GM12878 (cell line): ENCODE results near the gene ANO6. TPM values are rescaled to one million over a fixed set of nuclear protein-coding genes. Genes with fewer than 3 reads are reported as not detected.

Experiments
- ATAC-seq: fragments of 200-7000 bp; cut with Tn5 transposase; 3 replicates; pipeline ENCODE4 v1.9.1; 2020; ENCODE audit warnings: mild to moderate bottlenecking, moderate library complexity
- BruUV-seq: library from RNA; stranded (reverse); fragments of 400-500 nt; replicated peaks from 2 replicates; lab custom pipeline; 2021; lab: Mats Ljungman, UMichigan
- CTCF ChIA-PET: fragments of 300-600 bp; sonication (Branson Sonifier 250); formaldehyde crosslinking; extraction: SDS; loops from one replicate; lab custom pipeline; 2021; ENCODE audit warnings: inconsistent platforms; lab: Yijun Ruan, JAX
- POLR2A ChIA-PET: fragments of 350-600 bp; formaldehyde crosslinking; extraction: SDS; loops from one replicate; lab custom pipeline; 2021; ENCODE audit warnings: inconsistent platforms; lab: Charles Lee
- RAD21 ChIA-PET: fragments of 300-600 bp; sonication (Branson Sonifier 250); formaldehyde crosslinking; loops from one replicate; lab custom pipeline; 2023; ENCODE audit warnings: antibody characterized with exemption; ENCODE audit not compliant: unreplicated experiment; lab: Charles Lee
- SMC1A ChIA-PET: fragments of 300-600 bp; sonication (Branson Sonifier 250); formaldehyde crosslinking; loops from one replicate; lab custom pipeline; 2023; ENCODE audit not compliant: unreplicated experiment, uncharacterized antibody; lab: Charles Lee
- DNase-seq: peaks from one replicate; pipeline ENCODE4 v3.0.0-alpha.2; 2011; ENCODE audit warnings: low read depth, low spot score
- FAIRE-seq: peaks from 3 replicates; lab custom pipeline; 2011; peaks lifted over from hg19 to GRCh38; lab: Jason Lieb, UNC
- H2AFZ ChIP-seq: 2 replicates; pipeline ENCODE4 v1.6.0; 2011; ENCODE audit warnings: low read depth, low read length, control low read depth; ENCODE audit not compliant: control insufficient read depth
- H3K27ac ChIP-seq: 2 replicates; pipeline ENCODE4 v1.5.1; 2011; ENCODE audit warnings: control low read depth; ENCODE audit not compliant: control insufficient read depth, insufficient read depth
- H3K27me3 ChIP-seq, 2 experiments: replicated peaks in 1 of 2; 2 replicates each; pipeline versions ENCODE4 v1.6.0 to v1.6.1; 2011; ENCODE audit warnings: low read length in 1 of 2; ENCODE audit not compliant: control insufficient read depth in 2 of 2, insufficient read depth in 2 of 2
- H3K36me3 ChIP-seq, 2 experiments: 2 replicates each; pipeline ENCODE4 v1.5.1; 2011; ENCODE audit warnings: low read length in 1 of 2; ENCODE audit not compliant: control insufficient read depth in 2 of 2, insufficient read depth in 2 of 2
- H3K4me1 ChIP-seq: 2 replicates; pipeline ENCODE4 v1.6.1; 2011; ENCODE audit warnings: mild to moderate bottlenecking, low read length, moderate library complexity, mixed read lengths; ENCODE audit not compliant: control insufficient read depth, insufficient read depth
- H3K4me2 ChIP-seq: 2 replicates; pipeline ENCODE4 v1.6.0; 2011; ENCODE audit warnings: control low read depth; ENCODE audit not compliant: control insufficient read depth, insufficient read depth
- H3K4me3 ChIP-seq: fragments of 200-600 bp; sonication (generic); 2 replicates; pipeline ENCODE4 v1.5.1; 2016
- H3K79me2 ChIP-seq: 2 replicates; pipeline ENCODE4 v1.6.0; 2011; ENCODE audit warnings: low read length; ENCODE audit not compliant: control insufficient read depth, insufficient read depth
- H3K9ac ChIP-seq: 2 replicates; pipeline ENCODE4 v1.8.0; 2011; ENCODE audit warnings: low read length, control low read depth, mixed read lengths; ENCODE audit not compliant: control insufficient read depth, insufficient read depth
- H3K9me3 ChIP-seq: replicated peaks from 3 replicates; pipeline ENCODE4 v1.5.1; 2011; ENCODE audit warnings: mild to moderate bottlenecking, low read length; ENCODE audit not compliant: control insufficient read depth, insufficient read depth
- H4K20me1 ChIP-seq: 2 replicates; pipeline ENCODE4 v1.6.0; 2011; ENCODE audit not compliant: control insufficient read depth, insufficient read depth
- IKZF2 ChIP-seq, 2 experiments: fragments of 450-650 bp; IDR thresholded peaks; 2 replicates each; pipeline ENCODE4 v1.6.1; 2017; ENCODE audit warnings: mild to moderate bottlenecking in 2 of 2, moderate library complexity in 2 of 2
- MYC ChIP-seq: IDR thresholded peaks from 2 replicates; pipeline ENCODE4 v1.6.1; 2011; ENCODE audit warnings: mild to moderate bottlenecking, low read length, moderate library complexity, inconsistent platforms; ENCODE audit not compliant: insufficient read depth, insufficient replicate concordance, insufficient read length, severe bottlenecking
- PAX8 ChIP-seq: fragments of 450-650 bp; IDR thresholded peaks from 2 replicates; pipeline ENCODE4 v1.6.1; 2017; ENCODE audit warnings: mild to moderate bottlenecking, moderate library complexity
- PML ChIP-seq: IDR thresholded peaks from 2 replicates; pipeline ENCODE4 v1.6.1; 2012; ENCODE audit warnings: low read length, inconsistent platforms
- RFX5 ChIP-seq: IDR thresholded peaks from 2 replicates; pipeline ENCODE4 v1.6.1; 2011; ENCODE audit warnings: low read depth, low read length, improper control_type of control experiment
- SIN3A ChIP-seq: IDR thresholded peaks from 2 replicates; pipeline ENCODE4 v1.6.1; 2012; ENCODE audit warnings: low read depth, low read length, improper control_type of control experiment
- SIX5 ChIP-seq: IDR thresholded peaks from 2 replicates; pipeline ENCODE4 v1.6.1; 2011; ENCODE audit warnings: mild to moderate bottlenecking, low read depth, low read length, moderate library complexity; ENCODE audit not compliant: severe bottlenecking
- SUZ12 ChIP-seq: fragments of 200-600 bp; sonication (generic); IDR thresholded peaks from one replicate; pipeline ENCODE4 v1.6.1; 2018; ENCODE audit warnings: antibody characterized with exemption, mild to moderate bottlenecking; ENCODE audit not compliant: unreplicated experiment
- WGBS: methylation state at CpG from one replicate; pipeline ENCODE4 v1.1.6; 2016; ENCODE audit warnings: low lambda C conversion rate; ENCODE audit not compliant: insufficient replicate concordance, insufficient coverage; ENCODE audit errors: missing lambda C conversion rate; 5-methylcytosine and 5-hydroxymethylcytosine counted together
- in situ Hi-C: fragments of 300-500 bp; cut with MboI; formaldehyde crosslinking; loops from 9 replicates; pipeline ENCODE4 v1.14.3; 2018; ENCODE audit warnings: mixed read lengths
- intact Hi-C: fragments of 100-400 bp; cut with micrococcal nuclease; formaldehyde crosslinking; loops from one replicate; pipeline ENCODE4 v1.14.2; 2022; ENCODE audit not compliant: unreplicated experiment
- polyA plus RNA-seq, 11 experiments: library from polyadenylated mRNA; depleted of rRNA in 4 of 11; unstranded in 6 of 11; stranded (reverse) in 5 of 11; fragments of >200 nt; fragmentation: Nextera tagmentation in 4 of 11; fragmentation: Illumina TruSeq in 1 of 11; extraction: Ambion mirVana in 4 of 11; extraction: Trizol in 1 of 11; gene quantifications; 1 replicate in 1 of 11; 2 replicates in 10 of 11; pipeline versions ENCODE4 v1.2.1 to v1.2.3, GENCODE V29; 2011 to 2016; ENCODE audit warnings: inconsistent platforms in 2 of 11, missing spikeins in 2 of 11, low read depth in 1 of 11
- total RNA-seq, 4 experiments: library from RNA; depleted of rRNA in 3 of 4; stranded (reverse); fragments of >200 nt in 3 of 4; fragmentation: Illumina TruSeq in 1 of 4; extraction: Trizol in 1 of 4; gene quantifications; 2 replicates each; pipeline versions ENCODE4 v1.2.1 to v1.2.3, GENCODE V29; 2013 to 2021
- TF ChIP-seq, protein P1 (sequence below): fragments of 450-650 bp; conservative IDR thresholded peaks from 2 replicates; pipeline ENCODE4 v1.6.1; 2017; ENCODE audit warnings: mild to moderate bottlenecking, moderate library complexity
- TF ChIP-seq, protein P2 (sequence below): fragments of 450-650 bp; IDR thresholded peaks from 2 replicates; pipeline ENCODE4 v1.6.1; 2017; ENCODE audit warnings: low read depth, mild to moderate bottlenecking, moderate library complexity
- TF ChIP-seq, protein P3 (sequence below): fragments of 450-650 bp; IDR thresholded peaks from 2 replicates; pipeline ENCODE4 v1.6.1; 2016; ENCODE audit warnings: mild to moderate bottlenecking, moderate library complexity, borderline replicate concordance

ANO6 gene
- total and polyA plus RNA-seq, 10 of the 15 experiments (the other 5 are each of a cell fraction or from before 2014, with no cell fraction given) = 4.6 to 30.3 (median 26.0) TPM

DNA sequence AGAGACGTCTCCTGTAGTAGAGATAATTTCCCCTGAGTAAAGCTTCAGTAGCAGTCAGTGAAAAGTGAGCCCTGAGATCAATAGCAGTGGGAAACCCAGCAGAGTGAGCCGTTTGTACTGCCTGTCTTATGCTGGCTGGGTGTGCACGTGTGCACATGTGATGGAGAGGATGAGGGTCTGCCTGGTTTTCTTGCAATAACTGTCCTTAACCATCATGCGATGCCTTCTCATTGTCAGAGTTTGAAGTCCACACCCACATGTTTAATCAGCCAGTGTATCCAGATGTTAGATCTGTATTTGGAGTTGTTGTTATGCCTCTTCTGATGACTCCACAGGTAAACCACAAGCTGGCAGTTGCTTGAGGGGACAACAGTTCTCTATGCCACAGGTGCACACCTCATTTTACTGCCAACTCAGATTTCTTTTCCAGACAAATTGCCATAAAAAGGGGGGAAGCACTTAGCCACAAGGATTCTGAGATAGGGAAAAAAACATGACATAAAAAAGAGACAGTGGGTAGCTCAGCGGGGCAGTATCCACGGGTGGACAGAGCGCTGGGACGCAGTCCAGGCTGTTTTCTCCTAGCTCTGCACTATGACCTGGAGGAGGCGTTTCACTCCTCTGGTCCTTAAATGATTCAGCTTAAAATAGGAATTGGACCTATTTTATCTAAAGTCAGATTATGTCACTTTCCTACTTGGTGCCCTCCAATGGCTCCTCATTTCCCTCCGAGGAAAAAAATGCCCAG lies 192.3 kb downstream of the ANO6 start (continued):
- TF ChIP-seq RFX5 (no peak), PAX8 (no peak), IKZF2 (IDR thresholded peaks at IDR 0.05) (no peak), SUZ12 (no peak), SIX5 (no peak), PML (no peak)
- TF ChIP-seq, protein P1, sequence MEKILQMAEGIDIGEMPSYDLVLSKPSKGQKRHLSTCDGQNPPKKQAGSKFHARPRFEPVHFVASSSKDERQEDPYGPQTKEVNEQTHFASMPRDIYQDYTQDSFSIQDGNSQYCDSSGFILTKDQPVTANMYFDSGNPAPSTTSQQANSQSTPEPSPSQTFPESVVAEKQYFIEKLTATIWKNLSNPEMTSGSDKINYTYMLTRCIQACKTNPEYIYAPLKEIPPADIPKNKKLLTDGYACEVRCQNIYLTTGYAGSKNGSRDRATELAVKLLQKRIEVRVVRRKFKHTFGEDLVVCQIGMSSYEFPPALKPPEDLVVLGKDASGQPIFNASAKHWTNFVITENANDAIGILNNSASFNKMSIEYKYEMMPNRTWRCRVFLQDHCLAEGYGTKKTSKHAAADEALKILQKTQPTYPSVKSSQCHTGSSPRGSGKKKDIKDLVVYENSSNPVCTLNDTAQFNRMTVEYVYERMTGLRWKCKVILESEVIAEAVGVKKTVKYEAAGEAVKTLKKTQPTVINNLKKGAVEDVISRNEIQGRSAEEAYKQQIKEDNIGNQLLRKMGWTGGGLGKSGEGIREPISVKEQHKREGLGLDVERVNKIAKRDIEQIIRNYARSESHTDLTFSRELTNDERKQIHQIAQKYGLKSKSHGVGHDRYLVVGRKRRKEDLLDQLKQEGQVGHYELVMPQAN = no peak
- TF ChIP-seq, protein P2, sequence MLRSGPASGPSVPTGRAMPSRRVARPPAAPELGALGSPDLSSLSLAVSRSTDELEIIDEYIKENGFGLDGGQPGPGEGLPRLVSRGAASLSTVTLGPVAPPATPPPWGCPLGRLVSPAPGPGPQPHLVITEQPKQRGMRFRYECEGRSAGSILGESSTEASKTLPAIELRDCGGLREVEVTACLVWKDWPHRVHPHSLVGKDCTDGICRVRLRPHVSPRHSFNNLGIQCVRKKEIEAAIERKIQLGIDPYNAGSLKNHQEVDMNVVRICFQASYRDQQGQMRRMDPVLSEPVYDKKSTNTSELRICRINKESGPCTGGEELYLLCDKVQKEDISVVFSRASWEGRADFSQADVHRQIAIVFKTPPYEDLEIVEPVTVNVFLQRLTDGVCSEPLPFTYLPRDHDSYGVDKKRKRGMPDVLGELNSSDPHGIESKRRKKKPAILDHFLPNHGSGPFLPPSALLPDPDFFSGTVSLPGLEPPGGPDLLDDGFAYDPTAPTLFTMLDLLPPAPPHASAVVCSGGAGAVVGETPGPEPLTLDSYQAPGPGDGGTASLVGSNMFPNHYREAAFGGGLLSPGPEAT = no peak

- H3K27ac ChIP-seq = no peak overlapping the region
- no peaks in the 10 kb centered on the region for H3K9me3 ChIP-seq
- no peak overlapping the region for H3K4me2 ChIP-seq
- ATAC-seq (no peak), DNase-seq (no peak), FAIRE-seq (no peak)
- no peak overlapping the region for H2AFZ ChIP-seq
- H3K4me1 ChIP-seq = no peaks in the 10 kb centered on the region
- no TSS peak for BruUV-seq
- POLR2A ChIA-PET = no interaction called here
- CTCF ChIA-PET = no interaction called here
- no peak overlapping the region for H3K9ac ChIP-seq
- no peak for TF ChIP-seq MYC
- TF ChIP-seq SIN3A = no peak
- TF ChIP-seq, protein P3, sequence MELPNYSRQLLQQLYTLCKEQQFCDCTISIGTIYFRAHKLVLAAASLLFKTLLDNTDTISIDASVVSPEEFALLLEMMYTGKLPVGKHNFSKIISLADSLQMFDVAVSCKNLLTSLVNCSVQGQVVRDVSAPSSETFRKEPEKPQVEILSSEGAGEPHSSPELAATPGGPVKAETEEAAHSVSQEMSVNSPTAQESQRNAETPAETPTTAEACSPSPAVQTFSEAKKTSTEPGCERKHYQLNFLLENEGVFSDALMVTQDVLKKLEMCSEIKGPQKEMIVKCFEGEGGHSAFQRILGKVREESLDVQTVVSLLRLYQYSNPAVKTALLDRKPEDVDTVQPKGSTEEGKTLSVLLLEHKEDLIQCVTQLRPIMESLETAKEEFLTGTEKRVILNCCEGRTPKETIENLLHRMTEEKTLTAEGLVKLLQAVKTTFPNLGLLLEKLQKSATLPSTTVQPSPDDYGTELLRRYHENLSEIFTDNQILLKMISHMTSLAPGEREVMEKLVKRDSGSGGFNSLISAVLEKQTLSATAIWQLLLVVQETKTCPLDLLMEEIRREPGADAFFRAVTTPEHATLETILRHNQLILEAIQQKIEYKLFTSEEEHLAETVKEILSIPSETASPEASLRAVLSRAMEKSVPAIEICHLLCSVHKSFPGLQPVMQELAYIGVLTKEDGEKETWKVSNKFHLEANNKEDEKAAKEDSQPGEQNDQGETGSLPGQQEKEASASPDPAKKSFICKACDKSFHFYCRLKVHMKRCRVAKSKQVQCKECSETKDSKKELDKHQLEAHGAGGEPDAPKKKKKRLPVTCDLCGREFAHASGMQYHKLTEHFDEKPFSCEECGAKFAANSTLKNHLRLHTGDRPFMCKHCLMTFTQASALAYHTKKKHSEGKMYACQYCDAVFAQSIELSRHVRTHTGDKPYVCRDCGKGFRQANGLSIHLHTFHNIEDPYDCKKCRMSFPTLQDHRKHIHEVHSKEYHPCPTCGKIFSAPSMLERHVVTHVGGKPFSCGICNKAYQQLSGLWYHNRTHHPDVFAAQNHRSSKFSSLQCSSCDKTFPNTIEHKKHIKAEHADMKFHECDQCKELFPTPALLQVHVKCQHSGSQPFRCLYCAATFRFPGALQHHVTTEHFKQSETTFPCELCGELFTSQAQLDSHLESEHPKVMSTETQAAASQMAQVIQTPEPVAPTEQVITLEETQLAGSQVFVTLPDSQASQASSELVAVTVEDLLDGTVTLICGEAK = no peak
- H3K36me3 ChIP-seq = peaks cover 6 to 11% of the 10 kb centered on the region in 2 experiments; a peak in 3 of 4 replicates
- in situ Hi-C loops (no loop called here), intact Hi-C loops (no loop called here)
- SMC1A ChIA-PET = interaction anchor here (0.7 to 1.8 kb wide), 3 partner anchors 9 to 108 kb away, joined by 3 to 5 read pairs (median 3); no protein-coding TSS in a partner anchor
- H3K4me3 ChIP-seq = no peak overlapping the region
- H4K20me1 ChIP-seq = peaks cover 2% of the 10 kb centered on the region; the same call in 1 of the 2 replicates
- RAD21 ChIA-PET = no interaction called here
- no peaks in the 10 kb centered on the region for H3K79me2 ChIP-seq
- H3K27me3 ChIP-seq = no peaks in the 10 kb centered on the region
- 100% methylated on average over 2 of the region's 2 CpGs for WGBS
Measured at GRCh38 chr12:45408729-45409114, 192.8 kb downstream of the ANO6 start.
